Measurements from ENCODE around the gene SMIM7.
A peak's percentile ranks its signal among the peaks of the same experiment; 100 is the strongest.

The SMIM7 gene

GRCh38 chr19:16627193-16627927, 32.6 kb downstream of the SMIM7 start:
- H3K27me3 ChIP-seq (ENCODE audit: control insufficient read depth, insufficient read depth, low read length), result no peaks in the 10 kb centered on the region
- H3K4me3 ChIP-seq (ENCODE audit: low read length), result peak overlapping the region; percentile 91
- H3K9ac ChIP-seq (ENCODE audit: low read length), result peak overlapping the region; percentile 94
- peaks cover 9% of the 10 kb centered on the region for H3K4me1 ChIP-seq (ENCODE audit: control insufficient read depth, insufficient read depth, low read length)
- H3K27ac ChIP-seq (ENCODE audit: low read depth, low read length), result peak overlapping the region; percentile 60
- H3K36me3 ChIP-seq (ENCODE audit: control insufficient read depth, insufficient read depth, low read length), result peaks cover 4% of the 10 kb centered on the region

GRCh38 chr19:16626796-16627192, 33.1 kb downstream of the SMIM7 start:
- Histone ChIP-seq H3K27ac (ENCODE audit: low read depth, low read length) (peak overlapping the region; percentile 44), H3K9ac (ENCODE audit: low read length) (peak overlapping the region; percentile 94), H3K27me3 (ENCODE audit: control insufficient read depth, insufficient read depth, low read length) (no peaks in the 10 kb centered on the region), H3K36me3 (ENCODE audit: control insufficient read depth, insufficient read depth, low read length) (peaks cover 4% of the 10 kb centered on the region), H3K4me1 (ENCODE audit: control insufficient read depth, insufficient read depth, low read length) (peaks cover 9% of the 10 kb centered on the region), H3K4me3 (ENCODE audit: low read length) (peak overlapping the region; percentile 91)

DNA sequence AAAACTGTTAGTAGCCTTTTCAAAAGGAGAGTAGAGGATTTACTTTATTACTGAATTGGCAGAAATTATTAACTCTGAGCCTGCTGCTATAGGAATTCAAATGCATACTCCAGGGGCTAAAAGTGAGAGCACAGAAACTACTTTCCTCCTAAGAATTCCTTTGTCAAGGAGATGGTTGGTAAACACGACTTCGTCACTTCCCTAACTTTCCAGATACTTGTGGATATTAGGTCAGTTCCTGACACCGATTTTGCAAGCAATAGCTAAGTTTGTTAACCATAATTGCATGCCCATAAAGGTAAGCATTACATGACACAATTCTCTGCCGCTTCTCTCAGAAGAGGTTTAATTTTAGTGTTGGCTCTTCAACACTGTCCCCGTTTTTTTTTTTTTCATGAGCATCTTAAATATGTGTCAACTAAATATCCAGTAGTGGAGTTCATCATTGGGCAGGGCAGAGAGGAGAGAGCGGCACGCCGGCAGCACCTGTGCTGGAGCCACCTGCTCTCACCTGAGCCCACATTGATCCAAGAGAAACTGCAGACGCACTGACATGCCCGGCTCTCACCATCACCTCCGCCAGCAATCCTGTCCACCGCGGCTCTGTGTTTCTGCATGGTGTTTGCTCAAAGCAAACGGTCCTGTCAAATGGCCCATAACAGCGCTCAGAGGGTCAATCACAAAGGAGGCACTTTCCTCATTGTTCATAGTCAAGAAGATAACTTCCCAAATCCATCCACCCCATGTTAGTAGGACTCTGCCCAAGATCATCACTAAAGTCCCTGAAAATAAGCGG, 34.6 kb downstream of the SMIM7 start:
- no peaks in the 10 kb centered on the region for H3K27me3 ChIP-seq (ENCODE audit: control insufficient read depth, insufficient read depth, low read length)
- H3K36me3 ChIP-seq (ENCODE audit: control insufficient read depth, insufficient read depth, low read length), result peaks cover 4% of the 10 kb centered on the region
- no peak overlapping the region for H3K27ac ChIP-seq (ENCODE audit: low read depth, low read length)
- H3K4me3 ChIP-seq (ENCODE audit: low read length), result no peak overlapping the region
- H3K9ac ChIP-seq (ENCODE audit: low read length), result no peak overlapping the region
- peaks cover 10% of the 10 kb centered on the region for H3K4me1 ChIP-seq (ENCODE audit: control insufficient read depth, insufficient read depth, low read length)

- H3K4me1 ChIP-seq (ENCODE audit: control insufficient read depth, insufficient read depth, low read length), result peaks cover 19% of the 10 kb centered on the region
- peaks cover 4% of the 10 kb centered on the region for H3K36me3 ChIP-seq (ENCODE audit: control insufficient read depth, insufficient read depth, low read length)
- no peak overlapping the region for H3K4me3 ChIP-seq (ENCODE audit: low read length)
- no peak overlapping the region for H3K27ac ChIP-seq (ENCODE audit: low read depth, low read length)
- no peak overlapping the region for H3K9ac ChIP-seq (ENCODE audit: low read length)
- no peaks in the 10 kb centered on the region for H3K27me3 ChIP-seq (ENCODE audit: control insufficient read depth, insufficient read depth, low read length)
Measured at GRCh38 chr19:16624236-16624635, 35.7 kb downstream of the SMIM7 start.

DNA sequence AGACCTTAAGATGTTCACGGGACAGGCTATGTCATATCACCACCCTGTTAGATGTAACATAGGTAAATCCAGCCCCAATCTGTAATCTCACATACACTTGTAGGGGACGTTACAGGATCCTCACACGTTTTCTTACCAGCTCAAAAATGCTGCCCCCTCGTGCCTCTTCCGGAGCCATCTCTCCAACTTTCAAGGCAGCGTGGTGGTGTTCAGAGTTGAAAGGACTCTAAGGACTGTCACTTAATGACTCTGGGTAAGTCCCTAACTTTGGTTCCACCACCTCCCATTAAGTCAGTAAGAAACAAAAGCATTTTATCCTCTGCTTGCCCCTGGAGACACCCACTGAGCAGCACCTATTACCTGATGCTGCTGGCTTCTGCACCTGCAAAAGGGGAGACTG, 36.4 kb downstream of the SMIM7 start:
- H3K27ac ChIP-seq (ENCODE audit: low read depth, low read length), result no peak overlapping the region
- no peak overlapping the region for H3K9ac ChIP-seq (ENCODE audit: low read length)

GRCh38 chr19:16623066-16623465, 36.9 kb downstream of the SMIM7 start:
- no peak overlapping the region for H3K27ac ChIP-seq (ENCODE audit: low read depth, low read length)
- no peak overlapping the region for H3K9ac ChIP-seq (ENCODE audit: low read length)
- no peak overlapping the region for H3K4me3 ChIP-seq (ENCODE audit: low read length)
- H3K36me3 ChIP-seq (ENCODE audit: control insufficient read depth, insufficient read depth, low read length), result peaks cover 4% of the 10 kb centered on the region
- no peaks in the 10 kb centered on the region for H3K27me3 ChIP-seq (ENCODE audit: control insufficient read depth, insufficient read depth, low read length)
- H3K4me1 ChIP-seq (ENCODE audit: control insufficient read depth, insufficient read depth, low read length), result peaks cover 21% of the 10 kb centered on the region

More for the DNA sequence above, 36.4 kb downstream of the SMIM7 start:
- peaks cover 4% of the 10 kb centered on the region for H3K36me3 ChIP-seq (ENCODE audit: control insufficient read depth, insufficient read depth, low read length)
- H3K27me3 ChIP-seq (ENCODE audit: control insufficient read depth, insufficient read depth, low read length), result no peaks in the 10 kb centered on the region
- peaks cover 21% of the 10 kb centered on the region for H3K4me1 ChIP-seq (ENCODE audit: control insufficient read depth, insufficient read depth, low read length)
- no peak overlapping the region for H3K4me3 ChIP-seq (ENCODE audit: low read length)

DNA sequence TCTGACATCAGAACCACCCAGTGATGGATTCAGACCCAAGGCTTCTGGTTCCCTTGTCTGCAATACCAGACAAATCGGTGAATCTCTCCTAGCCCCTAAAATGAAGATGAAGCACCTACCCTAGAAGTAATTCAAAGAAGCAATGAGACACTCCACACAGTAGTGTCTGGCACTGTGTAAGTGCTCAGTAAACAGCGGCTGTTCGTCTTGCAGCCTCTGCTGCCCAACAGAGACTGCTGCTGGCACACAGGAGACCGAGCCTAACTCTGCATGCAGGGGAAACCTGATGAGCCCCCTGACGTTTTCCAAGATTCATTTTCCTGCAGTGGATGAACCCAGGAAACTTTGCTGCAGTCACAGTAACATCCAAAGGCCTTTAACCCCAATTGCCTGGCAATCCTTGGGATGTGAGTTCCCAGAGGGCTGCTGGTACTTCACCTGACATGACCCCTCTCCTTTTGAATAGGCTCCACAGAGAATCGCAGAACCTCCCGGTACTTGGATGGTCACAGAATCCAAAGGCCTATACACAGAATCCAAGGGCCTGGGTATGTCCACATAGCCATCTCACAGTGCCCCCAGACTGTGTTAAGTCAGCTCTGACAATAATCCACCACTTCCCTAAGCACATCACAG, 38.7 kb downstream of the SMIM7 start:
- H3K9ac ChIP-seq (ENCODE audit: low read length), result no peak overlapping the region
- H3K27ac ChIP-seq (ENCODE audit: low read depth, low read length), result no peak overlapping the region
- H3K4me3 ChIP-seq (ENCODE audit: low read length), result no peak overlapping the region
- H3K36me3 ChIP-seq (ENCODE audit: control insufficient read depth, insufficient read depth, low read length), result peaks cover 4% of the 10 kb centered on the region
- H3K27me3 ChIP-seq (ENCODE audit: control insufficient read depth, insufficient read depth, low read length), result no peaks in the 10 kb centered on the region
- H3K4me1 ChIP-seq (ENCODE audit: control insufficient read depth, insufficient read depth, low read length), result peaks cover 18% of the 10 kb centered on the region

DNA sequence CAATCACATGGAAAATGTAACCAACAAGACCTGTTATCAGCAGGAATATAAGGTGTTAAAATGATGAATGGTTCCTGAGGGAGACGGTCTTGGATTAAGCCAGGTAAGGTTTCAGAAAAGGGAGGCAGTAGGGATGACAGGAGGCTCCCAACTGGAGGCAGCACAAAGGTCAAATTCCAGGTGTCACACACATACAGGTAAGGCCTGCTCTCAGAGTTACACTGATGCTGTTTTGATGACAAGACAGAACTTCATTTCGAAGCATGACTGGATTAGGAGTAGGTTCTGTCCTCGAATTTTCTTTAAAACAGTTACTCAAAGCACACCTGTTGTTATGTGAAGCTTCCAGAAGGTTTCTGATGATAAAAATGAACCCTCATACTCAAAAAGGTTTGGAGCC, 39.4 kb downstream of the SMIM7 start:
- H3K4me1 ChIP-seq (ENCODE audit: control insufficient read depth, insufficient read depth, low read length), result peaks cover 17% of the 10 kb centered on the region

DNA sequence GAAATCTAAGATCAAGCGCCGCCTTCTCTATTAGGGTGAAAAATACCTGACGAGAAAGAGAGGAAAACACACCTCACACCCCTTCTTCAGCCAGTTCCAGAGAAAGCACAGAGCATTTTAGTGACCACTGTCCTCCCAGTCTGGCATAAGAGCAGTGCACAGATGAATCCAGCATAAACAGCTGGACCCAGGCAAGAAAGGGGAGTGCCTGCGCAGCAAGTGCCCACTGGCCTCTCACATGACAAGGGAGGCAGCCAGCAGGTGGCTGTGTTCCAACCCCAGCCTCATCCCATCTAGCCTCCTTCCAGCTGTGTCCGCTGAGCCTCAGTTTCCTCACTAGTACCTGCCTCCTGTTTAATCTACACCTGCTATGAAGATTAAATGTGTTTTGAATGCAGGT, 39.9 kb downstream of the SMIM7 start:
- Histone ChIP-seq H3K4me1 (ENCODE audit: control insufficient read depth, insufficient read depth, low read length) (peaks cover 17% of the 10 kb centered on the region), H3K36me3 (ENCODE audit: control insufficient read depth, insufficient read depth, low read length) (peaks cover 4% of the 10 kb centered on the region), H3K9ac (ENCODE audit: low read length) (no peak overlapping the region), H3K4me3 (ENCODE audit: low read length) (no peak overlapping the region), H3K27me3 (ENCODE audit: control insufficient read depth, insufficient read depth, low read length) (no peaks in the 10 kb centered on the region), H3K27ac (ENCODE audit: low read depth, low read length) (peak overlapping the region; percentile 10)

More for the DNA sequence above, 39.4 kb downstream of the SMIM7 start:
- Histone ChIP-seq H3K4me3 (ENCODE audit: low read length) (no peak overlapping the region), H3K36me3 (ENCODE audit: control insufficient read depth, insufficient read depth, low read length) (peaks cover 4% of the 10 kb centered on the region), H3K9ac (ENCODE audit: low read length) (no peak overlapping the region), H3K27me3 (ENCODE audit: control insufficient read depth, insufficient read depth, low read length) (no peaks in the 10 kb centered on the region), H3K27ac (ENCODE audit: low read depth, low read length) (no peak overlapping the region)

GRCh38 chr19:16619457-16619856, 40.5 kb downstream of the SMIM7 start:
- Histone ChIP-seq H3K4me1 (ENCODE audit: control insufficient read depth, insufficient read depth, low read length) (peaks cover 17% of the 10 kb centered on the region), H3K27ac (ENCODE audit: low read depth, low read length) (peak overlapping the region; percentile 10), H3K36me3 (ENCODE audit: control insufficient read depth, insufficient read depth, low read length) (no peaks in the 10 kb centered on the region), H3K4me3 (ENCODE audit: low read length) (no peak overlapping the region), H3K27me3 (ENCODE audit: control insufficient read depth, insufficient read depth, low read length) (no peaks in the 10 kb centered on the region), H3K9ac (ENCODE audit: low read length) (no peak overlapping the region)

- H3K9ac ChIP-seq (ENCODE audit: low read length), result no peak overlapping the region
- H3K27me3 ChIP-seq (ENCODE audit: control insufficient read depth, insufficient read depth, low read length), result no peaks in the 10 kb centered on the region
- H3K4me3 ChIP-seq (ENCODE audit: low read length), result no peak overlapping the region
- peaks cover 17% of the 10 kb centered on the region for H3K4me1 ChIP-seq (ENCODE audit: control insufficient read depth, insufficient read depth, low read length)
- no peaks in the 10 kb centered on the region for H3K36me3 ChIP-seq (ENCODE audit: control insufficient read depth, insufficient read depth, low read length)
- no peak overlapping the region for H3K27ac ChIP-seq (ENCODE audit: low read depth, low read length)
Measured at GRCh38 chr19:16618248-16618647, 41.7 kb downstream of the SMIM7 start.

DNA sequence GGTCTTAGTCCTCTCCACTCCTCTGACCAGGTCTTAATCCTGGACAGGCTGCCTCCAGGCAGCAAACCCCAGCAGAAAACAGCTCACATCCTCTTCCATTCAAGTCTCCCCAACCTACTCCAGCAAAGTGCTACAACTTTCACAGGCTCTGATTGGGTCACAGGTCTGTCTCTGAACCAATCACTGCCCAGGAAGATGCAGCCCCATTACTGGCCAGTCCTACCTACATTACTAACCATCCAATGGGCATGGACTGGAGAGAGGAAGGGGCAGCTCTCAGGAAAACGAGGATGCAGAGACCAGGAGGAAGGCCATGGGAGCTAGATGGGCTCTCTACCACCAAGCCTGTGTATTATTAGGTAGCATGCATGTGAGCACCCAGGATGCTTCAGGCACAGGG, 44.1 kb downstream of the SMIM7 start:
- H3K4me1 ChIP-seq (ENCODE audit: control insufficient read depth, insufficient read depth, low read length), result peaks cover 18% of the 10 kb centered on the region
- H3K27ac ChIP-seq (ENCODE audit: low read depth, low read length), result no peak overlapping the region
- no peaks in the 10 kb centered on the region for H3K27me3 ChIP-seq (ENCODE audit: control insufficient read depth, insufficient read depth, low read length)
- H3K9ac ChIP-seq (ENCODE audit: low read length), result no peak overlapping the region
- no peak overlapping the region for H3K4me3 ChIP-seq (ENCODE audit: low read length)
- no peaks in the 10 kb centered on the region for H3K36me3 ChIP-seq (ENCODE audit: control insufficient read depth, insufficient read depth, low read length)

All from rectal smooth muscle tissue (tissue), 1 donor.